Tibial nerve (tissue), 4 donors: Measurements from ENCODE around the gene NIPAL4.

Experiments used
- EP300 ChIP-seq, 2 donors: sonication (generic); formaldehyde crosslinking; IDR thresholded peaks; one replicate each; pipeline ENCODE4 v1.6.1; 2017; ENCODE audit warnings: antibody characterized with exemption in 2 of 2, mild to moderate bottlenecking in 1 of 2
- POLR2A ChIP-seq, 2 donors: fragments of 450-650 bp; IDR thresholded peaks; one replicate each; pipeline ENCODE4 v1.6.1; 2017; ENCODE audit warnings: antibody characterized with exemption in 2 of 2, mild to moderate bottlenecking in 2 of 2, moderate library complexity in 2 of 2
- TF ChIP-seq, protein P1 (sequence below), 5 experiments: fragments of 200-600 bp in 3 of 5; fragments of 450-650 bp in 2 of 5; sonication (generic) in 3 of 5; IDR thresholded peaks; one replicate each; pipeline ENCODE4 v1.5.1; 2016 to 2019; ENCODE audit warnings: antibody characterized with exemption in 5 of 5, mild to moderate bottlenecking in 3 of 5, moderate library complexity in 2 of 5

DNA sequence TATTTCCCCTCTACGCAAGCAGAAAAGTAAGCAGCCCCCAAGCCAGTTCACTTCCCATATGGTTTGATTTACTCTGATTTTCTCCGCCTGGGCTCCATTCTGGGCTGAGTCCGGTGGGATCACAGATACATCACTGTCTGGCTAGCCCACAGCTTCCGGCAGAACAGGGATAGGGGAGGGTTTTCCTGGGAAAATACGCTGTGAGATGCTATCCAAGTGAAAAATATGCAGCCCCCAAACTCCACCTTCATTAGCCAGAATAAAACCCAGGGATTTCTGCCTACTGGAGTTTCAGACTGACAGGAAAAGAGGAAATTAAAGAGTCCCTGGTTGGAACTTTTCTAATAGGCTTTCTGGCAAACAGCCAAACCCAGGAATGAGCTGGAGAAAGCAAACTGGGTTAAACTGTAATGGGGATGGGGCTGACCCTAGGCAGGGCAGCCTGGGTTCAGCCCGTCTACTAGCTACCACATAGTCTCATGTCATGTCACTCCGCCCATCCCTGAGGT lies 16.9 kb upstream of the NIPAL4 start:
- TF ChIP-seq, protein P1, sequence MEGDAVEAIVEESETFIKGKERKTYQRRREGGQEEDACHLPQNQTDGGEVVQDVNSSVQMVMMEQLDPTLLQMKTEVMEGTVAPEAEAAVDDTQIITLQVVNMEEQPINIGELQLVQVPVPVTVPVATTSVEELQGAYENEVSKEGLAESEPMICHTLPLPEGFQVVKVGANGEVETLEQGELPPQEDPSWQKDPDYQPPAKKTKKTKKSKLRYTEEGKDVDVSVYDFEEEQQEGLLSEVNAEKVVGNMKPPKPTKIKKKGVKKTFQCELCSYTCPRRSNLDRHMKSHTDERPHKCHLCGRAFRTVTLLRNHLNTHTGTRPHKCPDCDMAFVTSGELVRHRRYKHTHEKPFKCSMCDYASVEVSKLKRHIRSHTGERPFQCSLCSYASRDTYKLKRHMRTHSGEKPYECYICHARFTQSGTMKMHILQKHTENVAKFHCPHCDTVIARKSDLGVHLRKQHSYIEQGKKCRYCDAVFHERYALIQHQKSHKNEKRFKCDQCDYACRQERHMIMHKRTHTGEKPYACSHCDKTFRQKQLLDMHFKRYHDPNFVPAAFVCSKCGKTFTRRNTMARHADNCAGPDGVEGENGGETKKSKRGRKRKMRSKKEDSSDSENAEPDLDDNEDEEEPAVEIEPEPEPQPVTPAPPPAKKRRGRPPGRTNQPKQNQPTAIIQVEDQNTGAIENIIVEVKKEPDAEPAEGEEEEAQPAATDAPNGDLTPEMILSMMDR (IDR thresholded peaks at IDR 0.05): no peak
- TF ChIP-seq POLR2A (IDR thresholded peaks at IDR 0.05) (no peak), EP300 (IDR thresholded peaks at IDR 0.05) (no peak)
